Epithelial cell of prostate (primary cell): ENCODE measurements around the gene NLGN2.

Source experiments
- DNase-seq: peaks from one replicate; pipeline ENCODE4 v3.0.0-alpha.2; 2011; ENCODE audit warnings: low read depth, low spot score
- H3K27ac ChIP-seq: fragments of 450-650 bp; 2 replicates; pipeline ENCODE4 v1.5.1; 2017; ENCODE audit warnings: mild to moderate bottlenecking

NLGN2 gene

GRCh38 chr17:7460850-7461660 lies 53.4 kb downstream of the NLGN2 start:
- DNase-seq, result no peak
- H3K27ac ChIP-seq, result peak overlapping the region; percentile 36

GRCh38 chr17:7462474-7463371 lies 55.1 kb downstream of the NLGN2 start:
- no peak for DNase-seq
- no peak overlapping the region for H3K27ac ChIP-seq

- peak overlapping the region; percentile 35 for H3K27ac ChIP-seq
- DNase-seq, result no peak
Measured at GRCh38 chr17:7463372-7463846, 55.8 kb downstream of the NLGN2 start.

GRCh38 chr17:7464081-7464480 lies 56.4 kb downstream of the NLGN2 start:
- peak overlapping the region; percentile 35 for H3K27ac ChIP-seq
- no peak for DNase-seq

- no peak overlapping the region for H3K27ac ChIP-seq
- no peak for DNase-seq
Measured at GRCh38 chr17:7465597-7466275, 58.1 kb downstream of the NLGN2 start.

- no peak overlapping the region for H3K27ac ChIP-seq
Measured at GRCh38 chr17:7466318-7466638, 58.6 kb downstream of the NLGN2 start.

GRCh38 chr17:7466639-7467341 lies 59.1 kb downstream of the NLGN2 start:
- H3K27ac ChIP-seq, result no peak overlapping the region
- DNase-seq, result no peak

More at GRCh38 chr17:7466318-7466638, 58.6 kb downstream of the NLGN2 start:
- no peak for DNase-seq

- no peak overlapping the region for H3K27ac ChIP-seq
- no peak for DNase-seq
Measured at GRCh38 chr17:7467498-7467897, 59.9 kb downstream of the NLGN2 start.

- DNase-seq, result no peak
- no peak overlapping the region for H3K27ac ChIP-seq
Measured at GRCh38 chr17:7468290-7468689, 60.6 kb downstream of the NLGN2 start.

GRCh38 chr17:7468804-7469389 lies 61.3 kb downstream of the NLGN2 start:
- H3K27ac ChIP-seq, result no peak overlapping the region
- no peak for DNase-seq
